SK-N-DZ (cell line): ENCODE data around the gene CLIC1.
"Not testable (repeated sequence)": the region's sequence is repeated elsewhere in the genome, so short reads cannot be mapped to it uniquely, and the experiment has no call there.

Experiments used
- DNase-seq: peaks from one replicate; pipeline ENCODE4 v3.0.0-alpha.2; 2015; ENCODE audit warnings: low spot score

Gene CLIC1

GRCh38 chr6:31722173-31722572 lies 14.2 kb downstream of the CLIC1 start:
- no peak for DNase-seq

GRCh38 chr6:31721351-31722020 lies 14.8 kb downstream of the CLIC1 start, which contains the start of gene LY6G6C:
Gene LY6G6C, minus strand, starts transcription at chr6:31721746. Its CDS starts 67 bp downstream, at chr6:31721679.
- DNase-seq: no peak

GRCh38 chr6:31720196-31720770 lies 16.0 kb downstream of the CLIC1 start:
- no peak for DNase-seq

- DNase-seq: no peak
Measured at GRCh38 chr6:31719001-31719400, 17.3 kb downstream of the CLIC1 start.

- no peak for DNase-seq
Measured at GRCh38 chr6:31718265-31718664, 18.1 kb downstream of the CLIC1 start.

GRCh38 chr6:31717499-31718222 lies 18.7 kb downstream of the CLIC1 start:
- peak; percentile 45 for DNase-seq

GRCh38 chr6:31715022-31715958 lies 21.0 kb downstream of the CLIC1 start, which contains the start of gene LY6G6D:
Gene LY6G6D, plus strand, starts transcription at chr6:31715348. Its CDS starts 8 bp downstream, at chr6:31715356.
- no peak for DNase-seq

- no peak for DNase-seq
Measured at GRCh38 chr6:31713991-31714684, 22.2 kb downstream of the CLIC1 start.

GRCh38 chr6:31713465-31713864 lies 22.9 kb downstream of the CLIC1 start:
- DNase-seq: no peak

GRCh38 chr6:31712296-31712695 lies 24.0 kb downstream of the CLIC1 start:
- no peak for DNase-seq

GRCh38 chr6:31711233-31711632 lies 25.1 kb downstream of the CLIC1 start:
- no peak for DNase-seq

GRCh38 chr6:31710523-31711219 lies 25.7 kb downstream of the CLIC1 start:
- no peak for DNase-seq

GRCh38 chr6:31709157-31709556 lies 27.2 kb downstream of the CLIC1 start:
- DNase-seq: not testable (repeated sequence)

- DNase-seq: no peak
Measured at GRCh38 chr6:31708224-31708623, 28.1 kb downstream of the CLIC1 start.

- DNase-seq: no peak
Measured at GRCh38 chr6:31707701-31708100, 28.6 kb downstream of the CLIC1 start.

GRCh38 chr6:31706599-31706998 lies 29.7 kb downstream of the CLIC1 start, which contains the start of gene LY6G6F:
Gene LY6G6F, plus strand, starts transcription at chr6:31706866. Its CDS starts 41 bp downstream, at chr6:31706907.
- DNase-seq: no peak

- no peak for DNase-seq
Measured at GRCh38 chr6:31705931-31706330, 30.4 kb downstream of the CLIC1 start.

GRCh38 chr6:31702819-31703716 lies 33.3 kb downstream of the CLIC1 start, which contains the start of gene ABHD16A:
Gene ABHD16A, minus strand, starts transcription at chr6:31703324. Its CDS starts 43 bp downstream, at chr6:31703281.
- peak; percentile 97 for DNase-seq

- DNase-seq: no peak
Measured at GRCh38 chr6:31702405-31702818, 33.9 kb downstream of the CLIC1 start.
